OCI-M1 (cell line): ENCODE measurements around the gene TSGA10IP.
"Not testable (repeated sequence)": the region's sequence is repeated elsewhere in the genome, so short reads cannot be mapped to it uniquely, and the experiment has no call there.

Experiments
- DNase-seq: peaks from one replicate; lab custom pipeline; 2025; lab: John Stamatoyannopoulos, UW

Gene TSGA10IP

GRCh38 chr11:65947603-65948125, 2.4 kb downstream of the TSGA10IP start:
- DNase-seq, result no peak

GRCh38 chr11:65950711-65951110, 5.4 kb downstream of the TSGA10IP start:
- not testable (repeated sequence) for DNase-seq

- not testable (repeated sequence) for DNase-seq
These were observed 6.4 kb downstream of the TSGA10IP start for GRCh38 chr11:65951641-65952040.

GRCh38 chr11:65952052-65952521, 6.8 kb downstream of the TSGA10IP start:
- DNase-seq, result no peak

- DNase-seq, result no peak
These were observed 8.2 kb downstream of the TSGA10IP start for GRCh38 chr11:65953471-65953870.

- no peak for DNase-seq
These were observed 9.5 kb downstream of the TSGA10IP start for GRCh38 chr11:65954771-65955170.

- no peak for DNase-seq
These were observed 13.0 kb downstream of the TSGA10IP start for GRCh38 chr11:65958291-65958690.

GRCh38 chr11:65958774-65959420, 13.6 kb downstream of the TSGA10IP start:
- no peak for DNase-seq

GRCh38 chr11:65960824-65961266, 15.6 kb downstream of the TSGA10IP start:
- no peak for DNase-seq

- DNase-seq, result peak; percentile 99
These were observed 16.2 kb downstream of the TSGA10IP start, which contains the start of gene SART1 for GRCh38 chr11:65961267-65962140. Gene SART1, plus strand, starts transcription at chr11:65961734. Its CDS starts 47 bp downstream, at chr11:65961781.

GRCh38 chr11:65962141-65962564, 16.9 kb downstream of the TSGA10IP start:
- DNase-seq, result no peak

- DNase-seq, result no peak
These were observed 19.6 kb downstream of the TSGA10IP start for GRCh38 chr11:65964906-65965305.

- DNase-seq, result no peak
These were observed 20.9 kb downstream of the TSGA10IP start for GRCh38 chr11:65965986-65966762.

- DNase-seq, result no peak
These were observed 22.2 kb downstream of the TSGA10IP start for GRCh38 chr11:65967329-65967934.

- no peak for DNase-seq
These were observed 23.6 kb downstream of the TSGA10IP start for GRCh38 chr11:65968600-65969482.

GRCh38 chr11:65972116-65972515, 26.8 kb downstream of the TSGA10IP start:
- DNase-seq, result no peak

GRCh38 chr11:65973439-65974110, 28.3 kb downstream of the TSGA10IP start:
- no peak for DNase-seq

- DNase-seq, result no peak
These were observed 30.5 kb downstream of the TSGA10IP start for GRCh38 chr11:65975771-65976170.

GRCh38 chr11:65976216-65977176, 31.2 kb downstream of the TSGA10IP start:
- DNase-seq, result no peak
